Measurements from ENCODE around the gene FIGN.

DNA sequence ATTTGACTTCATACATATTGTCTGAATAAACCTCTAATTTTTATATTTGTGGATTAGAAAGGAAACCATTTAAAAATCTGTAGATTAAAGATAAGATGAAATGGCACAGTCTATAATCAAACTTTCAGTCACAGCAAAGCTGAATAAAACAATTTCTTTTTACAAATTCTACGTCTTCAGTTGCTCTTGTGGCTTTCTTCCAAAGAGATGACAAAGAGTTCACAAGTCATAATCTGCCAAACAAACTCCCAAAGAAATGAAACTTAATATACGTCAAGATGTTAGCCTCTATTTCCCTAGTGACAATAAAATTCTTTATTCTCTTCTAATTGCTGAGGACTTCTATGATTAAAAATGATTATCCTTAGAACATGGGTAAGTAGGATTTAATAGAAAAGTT lies 66.3 kb downstream of the FIGN start:
- no peak for TF ChIP-seq EZH2 (IDR thresholded peaks at IDR 0.05; ENCODE audit: borderline replicate concordance, low read depth, low read length, severe bottlenecking)
- TF ChIP-seq GATA2 (IDR thresholded peaks at IDR 0.05; ENCODE audit: insufficient read depth, insufficient read length, low read depth, low read length) = no peak
- no peak for TF ChIP-seq POLR2A (IDR thresholded peaks at IDR 0.05; ENCODE audit: low read depth, low read length)
- no peak for TF ChIP-seq MAX (IDR thresholded peaks at IDR 0.05; ENCODE audit: insufficient read depth, insufficient read length)
